OCI-LY7 (cell line): Measurements from ENCODE around the gene NUB1. TPM values are rescaled to one million over a fixed set of nuclear protein-coding genes. Genes with fewer than 3 reads are reported as not detected.
A peak's percentile ranks its signal among the peaks of the same experiment; 100 is the strongest.

ENCODE experiments used
- BruUV-seq: library from RNA; stranded (reverse); fragments of 400-500 nt; replicated peaks from 2 replicates; lab custom pipeline; 2021; lab: Mats Ljungman, UMichigan
- CTCF ChIA-PET: fragments of 300-600 bp; sonication (Branson Sonifier 250); formaldehyde crosslinking; loops from one replicate; lab custom pipeline; 2022; ENCODE audit warnings: antibody characterized with exemption; ENCODE audit not compliant: unreplicated experiment; lab: Charles Lee
- POLR2A ChIA-PET: fragments of 300-600 bp; sonication (Branson Sonifier 250); formaldehyde crosslinking; loops from one replicate; lab custom pipeline; 2022; ENCODE audit warnings: antibody characterized with exemption; lab: Charles Lee
- DNase-seq: peaks from one replicate; pipeline ENCODE4 v3.0.0-alpha.2; 2015; ENCODE audit warnings: low spot score
- H2AFZ ChIP-seq: fragments of 200-600 bp; sonication (generic), shearing (Covaris generic); 2 replicates; pipeline ENCODE4 v1.6.1; 2014; ENCODE audit warnings: mild to moderate bottlenecking, antibody characterized with exemption, low read length, moderate library complexity
- H3K27ac ChIP-seq: fragments of 200-600 bp; sonication (generic); 2 replicates; pipeline ENCODE4 v1.5.1; 2014; ENCODE audit warnings: mixed run types, low read depth, mild to moderate bottlenecking, moderate library complexity, low read length, inconsistent platforms; ENCODE audit not compliant: poor library complexity, severe bottlenecking
- H3K36me3 ChIP-seq: fragments of 200-600 bp; sonication (generic); 2 replicates; pipeline ENCODE4 v1.6.1; 2014; ENCODE audit warnings: mild to moderate bottlenecking, antibody characterized with exemption, low read length, moderate library complexity, mixed read lengths; ENCODE audit not compliant: insufficient read depth
- H3K4me1 ChIP-seq: fragments of 200-600 bp; sonication (generic); 2 replicates; pipeline ENCODE4 v1.5.1; 2014; ENCODE audit warnings: mild to moderate bottlenecking, low read length; ENCODE audit not compliant: insufficient read depth, poor library complexity, severe bottlenecking
- H3K4me2 ChIP-seq: fragments of 200-600 bp; sonication (generic); 2 replicates; pipeline ENCODE4 v1.6.1; 2014; ENCODE audit warnings: mild to moderate bottlenecking, low read length
- H3K4me3 ChIP-seq: fragments of 200-600 bp; sonication (generic); 2 replicates; pipeline ENCODE4 v1.5.1; 2014; ENCODE audit warnings: mild to moderate bottlenecking, low read depth, low read length; ENCODE audit not compliant: poor library complexity, severe bottlenecking
- H3K79me2 ChIP-seq: fragments of 200-600 bp; sonication (generic); 2 replicates; pipeline ENCODE4 v1.6.1; 2016; ENCODE audit warnings: low read depth, mild to moderate bottlenecking, low read length, moderate library complexity, mixed read lengths; ENCODE audit not compliant: insufficient read depth
- H3K9me2 ChIP-seq: fragments of 200-600 bp; sonication (generic); 2 replicates; pipeline ENCODE4 v1.6.1; 2016; ENCODE audit warnings: mild to moderate bottlenecking, low read length, mixed read lengths; ENCODE audit not compliant: insufficient read depth
- H3K9me3 ChIP-seq: fragments of 200-600 bp; sonication (generic); 2 replicates; pipeline ENCODE4 v1.6.1; 2014; ENCODE audit warnings: mild to moderate bottlenecking, mixed run types, low read length, mixed read lengths
- H4K20me1 ChIP-seq: fragments of 200-600 bp; sonication (generic); 2 replicates; pipeline ENCODE4 v1.6.1; 2014; ENCODE audit warnings: mild to moderate bottlenecking, antibody characterized with exemption, low read length, moderate library complexity, mixed read lengths; ENCODE audit not compliant: insufficient read depth
- CTCF ChIP-seq: fragments of 200-600 bp; sonication (generic); conservative IDR thresholded peaks from 2 replicates; pipeline ENCODE4 v1.5.1; 2014; ENCODE audit warnings: mild to moderate bottlenecking, antibody characterized with exemption, low read length, moderate library complexity, mixed read lengths
- EZH2phosphoT487 ChIP-seq: fragments of 200-600 bp; sonication (generic); IDR thresholded peaks from 2 replicates; pipeline ENCODE4 v1.6.1; 2018; ENCODE audit warnings: low read depth, borderline replicate concordance, mild to moderate bottlenecking, mixed run types, antibody characterized with exemption, low read length, moderate library complexity, mixed read lengths
- intact Hi-C: fragments of 100-400 bp; cut with micrococcal nuclease; formaldehyde crosslinking; loops from one replicate; pipeline ENCODE4 v1.10.0; 2022; ENCODE audit not compliant: unreplicated experiment
- total RNA-seq, 2 experiments: library from RNA; depleted of rRNA in 1 of 2; stranded (reverse); fragments of >200 nt in 1 of 2; shearing (Covaris generic) in 1 of 2; gene quantifications; 2 replicates each; pipeline ENCODE4 v1.2.3, GENCODE V29; 2014 to 2022

NUB1 gene
- total RNA-seq, 2 experiments from 2014 or later: 44.1 to 50.7 TPM

- TF ChIP-seq EZH2phosphoT487: no peak
- no peak for TF ChIP-seq CTCF
- Histone ChIP-seq H4K20me1 (no peaks in the 10 kb centered on the region), H2AFZ (peak overlapping the region; percentile 63; the same call in 1 of the 2 replicates), H3K36me3 (peaks cover 74% of the 10 kb centered on the region), H3K4me1 (peaks cover 65% of the 10 kb centered on the region), H3K9me2 (no peaks in the 10 kb centered on the region), H3K9me3 (no peaks in the 10 kb centered on the region), H3K79me2 (peaks cover 9% of the 10 kb centered on the region; the same call in 1 of the 2 replicates), H3K4me2 (peak overlapping the region; percentile 85), H3K4me3 (peak overlapping the region; percentile 62), H3K27ac (peak overlapping the region; percentile 94)
- intact Hi-C loops: loop anchor here (10.0 kb wide), 1 partner anchor 1086 kb away; the partner anchor contains the start of gene KMT2C
- no TSS peak for BruUV-seq
- ChIA-PET POLR2A (no interaction called here), CTCF (no interaction called here)
- peak; percentile 29 for DNase-seq
These were observed 7.4 kb downstream of the NUB1 start for GRCh38 chr7:151348970-151349369.

- H3K4me3 ChIP-seq: peak overlapping the region; percentile 62
- H3K79me2 ChIP-seq: peaks cover 9% of the 10 kb centered on the region; the same call in 1 of the 2 replicates
- TF ChIP-seq CTCF (no peak), EZH2phosphoT487 (no peak)
- no peaks in the 10 kb centered on the region for H4K20me1 ChIP-seq
- TSS peak; percentile 97 for BruUV-seq
- peaks cover 65% of the 10 kb centered on the region for H3K4me1 ChIP-seq
- ChIA-PET CTCF (no interaction called here), POLR2A (no interaction called here)
- no peaks in the 10 kb centered on the region for H3K9me3 ChIP-seq
- no peaks in the 10 kb centered on the region for H3K9me2 ChIP-seq
- H3K4me2 ChIP-seq: peak overlapping the region; percentile 85
- intact Hi-C loops: loop anchor here (10.0 kb wide), 1 partner anchor 1085 kb away; the partner anchor contains the start of gene KMT2C
- peak overlapping the region; percentile 63; the same call in 1 of the 2 replicates for H2AFZ ChIP-seq
- peak overlapping the region; percentile 94 for H3K27ac ChIP-seq
- DNase-seq: peak; percentile 59
- peaks cover 77% of the 10 kb centered on the region for H3K36me3 ChIP-seq
These were observed 7.9 kb downstream of the NUB1 start for GRCh38 chr7:151349507-151349853.

GRCh38 chr7:151351027-151351426 is 9.4 kb downstream of the NUB1 start:
- peak overlapping the region; percentile 7 for H3K4me3 ChIP-seq
- H4K20me1 ChIP-seq: no peaks in the 10 kb centered on the region
- peak overlapping the region; percentile 48 for H3K4me2 ChIP-seq
- TF ChIP-seq EZH2phosphoT487 (no peak), CTCF (peak; percentile 85)
- intact Hi-C loops: loop anchor here (2.0 kb wide), 1 partner anchor 168 kb away; the partner anchor contains the start of gene RHEB
- H3K9me2 ChIP-seq: no peaks in the 10 kb centered on the region
- peaks cover 78% of the 10 kb centered on the region for H3K36me3 ChIP-seq
- BruUV-seq: no TSS peak
- POLR2A ChIA-PET: interaction anchor here (0.5 to 1.9 kb wide), 6 partner anchors 9 to 1980 kb away, joined by 3 to 5 read pairs (median 4); partner anchors contain the start of gene NUB1
- no peaks in the 10 kb centered on the region for H3K9me3 ChIP-seq
- H3K79me2 ChIP-seq: peaks cover 9% of the 10 kb centered on the region; the same call in 1 of the 2 replicates
- DNase-seq: peak; percentile 69
- CTCF ChIA-PET: interaction anchor here (1.6 to 2.2 kb wide), 2 partner anchors 36 to 124 kb away, joined by 8 read pairs; partner anchors contain the start of gene ABCF2
- H2AFZ ChIP-seq: no peak overlapping the region; the same call in 1 of the 2 replicates
- H3K27ac ChIP-seq: peak overlapping the region; percentile 94
- peaks cover 58% of the 10 kb centered on the region for H3K4me1 ChIP-seq
